K562 (cell line): ENCODE data around the gene TMEM132D. TPM values are rescaled to one million over a fixed set of nuclear protein-coding genes. Genes with fewer than 3 reads are reported as not detected.

Experiments used
- ATAC-seq: fragments of 200-7000 bp; cut with Tn5 transposase; 3 replicates; pipeline ENCODE4 v1.9.1; 2020; ENCODE audit warnings: moderate library complexity
- BruUV-seq: library from RNA; stranded (reverse); fragments of 400-500 nt; replicated peaks from 2 replicates; lab custom pipeline; 2021; lab: Mats Ljungman, UMichigan
- CTCF ChIA-PET: fragments of 300-600 bp; formaldehyde crosslinking; extraction: SDS; loops from one replicate; lab custom pipeline; 2021; ENCODE audit warnings: low intra/inter-chr PET ratio; lab: Yijun Ruan, JAX
- POLR2A ChIA-PET: fragments of 300-600, 350-650 bp; sonication (Branson Sonifier 250); formaldehyde crosslinking; extraction: SDS; loops from one replicate; lab custom pipeline; 2021; ENCODE audit warnings: antibody characterized with exemption, inconsistent platforms; lab: Yijun Ruan, JAX
- DNase-seq, 4 experiments: peaks; one replicate each; pipeline versions ENCODE4 v3.0.0 to v3.0.0-alpha.2; 2011 to 2018; ENCODE audit warnings: low spot score in 3 of 4, mixed read lengths in 3 of 4; ENCODE audit errors: extremely low read depth in 1 of 4
- FAIRE-seq: peaks from 2 replicates; lab custom pipeline; 2011; peaks lifted over from hg19 to GRCh38; lab: Jason Lieb, UNC
- H2AFZ ChIP-seq: 2 replicates; pipeline ENCODE4 v1.6.0; 2011; ENCODE audit warnings: low read depth, low read length, control low read depth, inconsistent platforms
- H3K27ac ChIP-seq: fragments of 200-600 bp; 3 replicates; pipeline ENCODE4 v1.8.0; 2011; ENCODE audit warnings: low read depth, mild to moderate bottlenecking, control low read depth, inconsistent platforms, low read length, moderate library complexity, mixed read lengths; ENCODE audit errors: extremely low read depth
- H3K27me3 ChIP-seq, 2 experiments: fragments of 300-600 bp in 1 of 2; 2 replicates in 1 of 2; 3 replicates in 1 of 2; pipeline versions ENCODE4 v1.6.0 to v1.8.0; 2011; ENCODE audit warnings: inconsistent platforms in 2 of 2, low read length in 2 of 2, mild to moderate bottlenecking in 1 of 2, mixed read lengths in 1 of 2, moderate library complexity in 1 of 2; ENCODE audit not compliant: control insufficient read depth in 2 of 2, insufficient read depth in 2 of 2
- H3K36me3 ChIP-seq: fragments of 300-600 bp; 3 replicates; pipeline ENCODE4 v1.8.0; 2011; ENCODE audit warnings: mild to moderate bottlenecking, low read length, inconsistent platforms; ENCODE audit not compliant: control insufficient read depth, insufficient read depth
- H3K4me1 ChIP-seq, 2 experiments: fragments of 200-600 bp in 1 of 2; replicated peaks in 1 of 2; 2 replicates in 1 of 2; 3 replicates in 1 of 2; pipeline versions ENCODE4 v1.5.1 to v1.8.0; 2011; ENCODE audit warnings: inconsistent platforms in 2 of 2, low read length in 2 of 2, mild to moderate bottlenecking in 1 of 2, mixed read lengths in 1 of 2, moderate library complexity in 1 of 2; ENCODE audit not compliant: control insufficient read depth in 2 of 2, insufficient read depth in 2 of 2
- H3K4me2 ChIP-seq: 2 replicates; pipeline ENCODE4 v1.6.1; 2011; ENCODE audit warnings: low read length, control low read depth, inconsistent platforms, mixed read lengths; ENCODE audit not compliant: insufficient read depth
- H3K4me3 ChIP-seq: fragments of 200-600 bp; sonication (generic), shearing (Covaris generic); 2 replicates; pipeline ENCODE4 v1.5.1; 2016; ENCODE audit warnings: control low read depth, inconsistent platforms
- H3K79me2 ChIP-seq: fragments of 200-600 bp; 3 replicates; pipeline ENCODE4 v1.8.0; 2011; ENCODE audit warnings: low read length, inconsistent platforms; ENCODE audit not compliant: control insufficient read depth, insufficient read depth
- H3K9ac ChIP-seq, 2 experiments: 2 replicates each; pipeline versions ENCODE4 v1.6.0 to v1.6.1; 2011; ENCODE audit warnings: low read depth in 2 of 2, low read length in 2 of 2, control low read depth in 1 of 2, inconsistent platforms in 1 of 2, mild to moderate bottlenecking in 1 of 2, mixed read lengths in 1 of 2; ENCODE audit not compliant: insufficient read depth in 1 of 2
- H3K9me1 ChIP-seq: one replicate; pipeline ENCODE4 v1.6.0; 2011; ENCODE audit warnings: inconsistent platforms, mild to moderate bottlenecking, low read length, moderate library complexity; ENCODE audit not compliant: control insufficient read depth, insufficient read depth
- H3K9me3 ChIP-seq: replicated peaks from 2 replicates; pipeline ENCODE4 v1.5.1; 2011; ENCODE audit warnings: low read depth, low read length, inconsistent platforms; ENCODE audit not compliant: control insufficient read depth, insufficient read depth
- H4K20me1 ChIP-seq: replicated peaks from 2 replicates; pipeline ENCODE4 v1.6.1; 2011; ENCODE audit warnings: low read length, inconsistent platforms, mixed read lengths; ENCODE audit not compliant: control insufficient read depth, insufficient read depth
- CBX1 ChIP-seq: sonication (generic); IDR thresholded peaks from 2 replicates; pipeline ENCODE4 v1.6.1; 2016; ENCODE audit warnings: antibody characterized with exemption, low read depth, mild to moderate bottlenecking
- FOXA1 ChIP-seq: fragments of 450-650 bp; IDR thresholded peaks from 2 replicates; pipeline ENCODE4 v1.6.1; 2016; ENCODE audit warnings: mild to moderate bottlenecking, borderline replicate concordance
- MNT ChIP-seq, 2 experiments: fragments of 450-650 bp; conservative IDR thresholded peaks; 2 replicates each; pipeline ENCODE4 v1.6.1; 2017; ENCODE audit warnings: mild to moderate bottlenecking in 2 of 2, moderate library complexity in 2 of 2
- POLR2B ChIP-seq: fragments of 450-650 bp; IDR thresholded peaks from 2 replicates; pipeline ENCODE4 v1.6.1; 2018; ENCODE audit warnings: low read depth; ENCODE audit not compliant: partially characterized antibody
- POLR2H ChIP-seq: IDR thresholded peaks from 2 replicates; pipeline ENCODE4 v1.6.1; 2016; ENCODE audit warnings: missing genetic modification characterization, low read depth, mild to moderate bottlenecking, control low read depth, missing compliant biosample characterization, moderate library complexity
- RCOR1 ChIP-seq, 2 experiments: IDR thresholded peaks; 2 replicates each; pipeline ENCODE4 v1.6.1; 2012; ENCODE audit warnings: low read depth in 2 of 2, low read length in 2 of 2, borderline replicate concordance in 1 of 2, improper control_type of control experiment in 1 of 2
- TAF9B ChIP-seq: fragments of 450-650 bp; IDR thresholded peaks from 2 replicates; pipeline ENCODE4 v1.6.1; 2018; ENCODE audit warnings: mild to moderate bottlenecking; ENCODE audit not compliant: partially characterized antibody
- TFE3 ChIP-seq: fragments of 450-650 bp; formaldehyde crosslinking; IDR thresholded peaks from 2 replicates; pipeline ENCODE4 v1.4.0; 2020; ENCODE audit warnings: mild to moderate bottlenecking, mixed read lengths
- ZBTB5 ChIP-seq: fragments of 450-650 bp; IDR thresholded peaks from 2 replicates; pipeline ENCODE4 v1.6.1; 2017; ENCODE audit warnings: antibody characterized with exemption
- ZNF766 ChIP-seq: fragments of 200-800 bp; sonication (Bioruptor generic); conservative IDR thresholded peaks from 2 replicates; pipeline ENCODE4 v1.6.1; 2016; ENCODE audit warnings: missing genetic modification characterization, missing compliant biosample characterization
- WGBS: fragments of 100-300 bp; shearing (Covaris generic); methylation state at CpG from one replicate; pipeline ENCODE4 v1.1.6; 2016; ENCODE audit warnings: low coverage, mixed read lengths; ENCODE audit not compliant: insufficient coverage; ENCODE audit errors: missing lambda C conversion rate; 5-methylcytosine and 5-hydroxymethylcytosine counted together
- in situ Hi-C: fragments of 300-500 bp; cut with MboI; formaldehyde crosslinking; loops from 4 replicates; pipeline ENCODE4 v1.15.0; 2018; ENCODE audit warnings: inconsistent platforms, mixed read lengths
- intact Hi-C: fragments of 100-400 bp; cut with micrococcal nuclease; formaldehyde crosslinking; loops from 2 replicates; pipeline ENCODE4 v1.14.2; 2022
- polyA plus RNA-seq, 8 experiments: library from polyadenylated mRNA; depleted of rRNA in 4 of 8; stranded (reverse) in 5 of 8; unstranded in 3 of 8; fragments of >200 nt; fragmentation: Nextera tagmentation in 2 of 8; fragmentation: Illumina TruSeq in 1 of 8; extraction: Ambion mirVana in 2 of 8; extraction: Trizol in 1 of 8; gene quantifications; 2 replicates each; pipeline versions ENCODE4 v1.2.1 to v1.2.3, GENCODE V29; 2011 to 2014; ENCODE audit warnings: inconsistent platforms in 1 of 8, missing spikeins in 1 of 8
- total RNA-seq, 7 experiments: library from RNA; depleted of rRNA in 6 of 7; stranded (reverse); fragments of >200 nt in 6 of 7; fragmentation: Illumina TruSeq in 2 of 7; extraction: Trizol in 2 of 7; gene quantifications; 2 replicates each; pipeline versions ENCODE4 v1.2.1 to v1.2.3, GENCODE V29; 2011 to 2021; ENCODE audit warnings: low replicate concordance in 1 of 7

The TMEM132D gene
- total and polyA plus RNA-seq, 9 of the 15 experiments (the other 6 are each of a cell fraction or from before 2014, with no cell fraction given): not detected

GRCh38 chr12:129109174-129110001, 794.4 kb downstream of the TMEM132D start:
- Histone ChIP-seq H3K9me3 (no peaks in the 10 kb centered on the region), H2AFZ (peak overlapping the region; percentile 83), H3K27ac (peak overlapping the region; percentile 78), H3K9me1 (no peaks in the 10 kb centered on the region), H3K36me3 (peaks cover 25% of the 10 kb centered on the region; the same call in 2 of the 3 replicates), H3K27me3 (no peaks in the 10 kb centered on the region), H3K79me2 (peaks cover 18% of the 10 kb centered on the region), H3K4me2 (peak overlapping the region; percentile 78), H3K4me3 (peak overlapping the region; percentile 65), H3K4me1 (peaks cover 0 to 7% of the 10 kb centered on the region in 2 experiments; a peak in 2 of 5 replicates), H3K9ac (peak overlapping the region; percentile 92 to 98), H4K20me1 (no peaks in the 10 kb centered on the region)
- in situ Hi-C loops: no loop called here
- DNase-seq: peak in 3 of 4 experiments; percentile 13 to 80 (median 16)
- ChIA-PET POLR2A (interaction anchor here (0.7 kb wide), 1 partner anchor 77 kb away, joined by 6 read pairs; no protein-coding TSS in a partner anchor), CTCF (no interaction called here)
- peak; percentile 92 for FAIRE-seq
- 2% methylated on average over 17 of the region's 17 CpGs for WGBS
- peak; percentile 86 for ATAC-seq
- BruUV-seq: TSS peak; percentile 81
- intact Hi-C loops: no loop called here
- TF ChIP-seq TFE3 (CRISPR knock-in tag) (peak; percentile 10; the same call in 1 of the 2 replicates), CBX1 (peak; percentile 94), TAF9B (peak; percentile 60), MNT (conservative IDR thresholded peaks at IDR 0.05) (0 out of 4 replicates have a peak, but pooled peaks of 1 of the 2 experiments have one; percentile 34), ZNF766 (CRISPR knock-in tag) (peak; percentile 85), POLR2B (peak; percentile 85), POLR2H (tag) (peak; percentile 91), ZBTB5 (no peak), FOXA1 (no peak), RCOR1 (IDR thresholded peaks at IDR 0.05; ENCODE audit: borderline replicate concordance in 1 of 2, low read depth in 2 of 2, low read length in 2 of 2) (peak in 1 of 2 experiments; percentile 77; a peak in 2 of 4 replicates)
